ENCODE measurements around the gene POGLUT3. TPM values are rescaled to one million over a fixed set of nuclear protein-coding genes. Genes with fewer than 3 reads are reported as not detected.

Gene POGLUT3
- total and polyA plus RNA-seq, 2 of the 8 experiments (the other 6 are each of a cell fraction or from before 2014, with no cell fraction given): 4.7 to 17.4 TPM

DNA sequence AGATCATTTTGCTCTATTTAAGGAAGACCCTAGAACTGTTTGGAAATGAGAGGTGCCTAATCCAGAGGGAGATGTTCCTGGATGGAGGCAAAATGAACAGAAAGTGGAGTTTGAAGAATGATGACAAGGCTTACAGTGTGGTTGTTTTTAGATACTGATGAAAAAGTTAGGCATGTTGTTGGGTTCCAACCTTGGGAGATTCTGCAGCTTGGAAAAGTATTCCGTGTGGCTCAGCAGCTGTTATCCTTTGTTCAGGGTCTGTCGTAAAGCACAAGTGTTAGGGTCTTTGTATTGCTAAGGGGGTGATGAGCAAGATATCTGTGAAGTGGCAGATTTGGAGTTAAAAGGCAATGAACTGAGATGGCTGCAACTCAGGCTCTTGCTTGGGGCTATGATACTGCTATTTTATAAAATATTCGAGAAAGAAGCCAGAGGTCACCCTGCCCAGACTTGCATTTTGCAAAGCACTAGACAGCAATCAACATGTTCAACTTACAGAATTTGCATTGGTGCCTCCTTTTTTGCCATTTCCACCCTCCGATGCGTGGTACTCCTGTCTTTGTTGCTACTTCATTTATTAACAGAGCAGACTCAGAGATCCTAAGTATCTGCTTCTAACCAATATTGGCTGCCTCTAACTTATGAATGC is 45.3 kb upstream of the POGLUT3 start:
- H3K9me3 ChIP-seq (ENCODE audit: insufficient read depth in 2 of 2, low read depth in 1 of 2, low read length in 1 of 2): no peaks in the 10 kb centered on the region
- DNase-seq (ENCODE audit: low read depth in 1 of 2, low spot score in 2 of 2) (no peak), FAIRE-seq (no peak)
- H2AFZ ChIP-seq (ENCODE audit: low read length): no peak overlapping the region
- H2BK12ac ChIP-seq (ENCODE audit: low read depth, low read length): no peak overlapping the region
- H2BK15ac ChIP-seq (ENCODE audit: low read length): no peak overlapping the region
- H3K79me2 ChIP-seq (ENCODE audit: control insufficient read depth in 1 of 2, insufficient read depth in 2 of 2, low read length in 2 of 2): no peaks in the 10 kb centered on the region
- H3K4me1 ChIP-seq (replicated peaks in 1 of 4; ENCODE audit: control insufficient read depth in 3 of 4, insufficient read depth in 4 of 4, low read length in 3 of 4): no peaks in the 10 kb centered on the region
- H3K27ac ChIP-seq (ENCODE audit: low read depth, low read length): no peak overlapping the region
- H2BK120ac ChIP-seq (replicated peaks; ENCODE audit: low read depth, low read length): no peak overlapping the region
- H4K20me1 ChIP-seq (replicated peaks in 1 of 2; ENCODE audit: control insufficient read depth in 1 of 2, insufficient read depth in 2 of 2, low read length in 2 of 2): no peaks in the 10 kb centered on the region
- no peak overlapping the region for H2AK5ac ChIP-seq (ENCODE audit: low read depth, low read length)
- no peak overlapping the region for H3K56ac ChIP-seq (replicated peaks; ENCODE audit: insufficient read length, low read depth, low read length)
- H3K14ac ChIP-seq (ENCODE audit: insufficient read length): no peak overlapping the region
- WGBS, 2 experiments (ENCODE audit: extremely low coverage in 1 of 2, insufficient coverage in 1 of 2, insufficient read length in 1 of 2, insufficient replicate concordance in 2 of 2, low coverage in 1 of 2, low lambda C conversion rate in 2 of 2, missing lambda C conversion rate in 1 of 2): 88% methylated on average over 5 of the region's 5 CpGs; no CpG with 5 or more reads in 1 of the 2 experiments
- H4K91ac ChIP-seq (replicated peaks; ENCODE audit: insufficient read length, low read length): no peak overlapping the region
- no peaks in the 10 kb centered on the region for H3K23me2 ChIP-seq (ENCODE audit: low read depth, low read length)
- H4K5ac ChIP-seq (ENCODE audit: insufficient read length, low read depth, low read length): no peak overlapping the region
- H3K4me3 ChIP-seq (ENCODE audit: extremely low read depth in 1 of 4, insufficient read depth in 2 of 4, low read depth in 3 of 4, low read length in 4 of 4): no peak overlapping the region
- no peak overlapping the region for H3K9ac ChIP-seq (replicated peaks in 1 of 4; ENCODE audit: extremely low read depth in 1 of 4, low read depth in 3 of 4, low read length in 3 of 4)
- H2BK5ac ChIP-seq (ENCODE audit: low read depth, low read length): no peak overlapping the region
- ChIA-PET POLR2A (ENCODE audit: partially characterized antibody) (interaction anchor here (0.6 to 1.4 kb wide), 2 partner anchors 8 to 16 kb away, joined by 3 to 4 read pairs; no protein-coding TSS in a partner anchor), CTCF (ENCODE audit: partially characterized antibody) (no interaction called here)
- H3K79me1 ChIP-seq (ENCODE audit: low read depth, low read length): no peaks in the 10 kb centered on the region
- no peaks in the 10 kb centered on the region for H3K27me3 ChIP-seq (replicated peaks in 1 of 4; ENCODE audit: control insufficient read depth in 3 of 4, extremely low read depth in 1 of 4, insufficient read depth in 3 of 4, low read length in 3 of 4)
- no peak overlapping the region for H3K18ac ChIP-seq (ENCODE audit: extremely low read depth, low read length)
- no peaks in the 10 kb centered on the region for H3K36me3 ChIP-seq (ENCODE audit: control insufficient read depth in 2 of 4, insufficient read depth in 4 of 4, low read length in 3 of 4)
- no peak overlapping the region for H4K8ac ChIP-seq (ENCODE audit: extremely low read depth, insufficient read depth, low read length)
- H3K4ac ChIP-seq (replicated peaks; ENCODE audit: insufficient read length, low read depth, low read length): no peak overlapping the region
- no peak overlapping the region for H3K23ac ChIP-seq (ENCODE audit: insufficient read length)
- H3K4me2 ChIP-seq (ENCODE audit: insufficient read depth in 1 of 2, low read depth in 2 of 2, low read length in 2 of 2): no peak overlapping the region
- H2BK20ac ChIP-seq (ENCODE audit: low read length): no peak overlapping the region
- TF ChIP-seq, protein P1, sequence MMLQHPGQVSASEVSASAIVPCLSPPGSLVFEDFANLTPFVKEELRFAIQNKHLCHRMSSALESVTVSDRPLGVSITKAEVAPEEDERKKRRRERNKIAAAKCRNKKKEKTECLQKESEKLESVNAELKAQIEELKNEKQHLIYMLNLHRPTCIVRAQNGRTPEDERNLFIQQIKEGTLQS (IDR thresholded peaks at IDR 0.05; ENCODE audit: insufficient read depth, low read depth, low read length): no peak
- TF ChIP-seq BACH1 (IDR thresholded peaks at IDR 0.05; ENCODE audit: low read length) (no peak), TBP (IDR thresholded peaks at IDR 0.05; ENCODE audit: low read depth, low read length) (no peak), TEAD4 (IDR thresholded peaks at IDR 0.05; ENCODE audit: low read depth, low read length) (no peak), CTBP2 (IDR thresholded peaks at IDR 0.05; ENCODE audit: borderline replicate concordance, insufficient read depth, insufficient read length, low read length) (no peak), RXRA (IDR thresholded peaks at IDR 0.05; ENCODE audit: insufficient read depth, low read depth, low read length) (no peak), SAP30 (IDR thresholded peaks at IDR 0.05; ENCODE audit: insufficient read depth, insufficient replicate concordance, low read length) (no peak), SIX5 (IDR thresholded peaks at IDR 0.05; ENCODE audit: low read depth, low read length) (no peak), KDM4A (IDR thresholded peaks at IDR 0.05; ENCODE audit: low read depth, low read length, severe bottlenecking) (no peak), CEBPB (IDR thresholded peaks at IDR 0.05; ENCODE audit: low read depth, low read length) (no peak), HDAC2 (IDR thresholded peaks at IDR 0.05; ENCODE audit: borderline replicate concordance in 1 of 2, low read depth in 2 of 2, low read length in 2 of 2) (no peak), EZH2 (IDR thresholded peaks at IDR 0.05; ENCODE audit: low read depth, low read length, severe bottlenecking) (no peak)
